ENCODE data around the gene MRPL16.

GRCh38 chr11:59782080-59782479, 28.5 kb downstream of the MRPL16 start:
- TF ChIP-seq CTCF (IDR thresholded peaks at IDR 0.05; ENCODE audit: poor library complexity, severe bottlenecking) (no peak), POLR2AphosphoS5 (IDR thresholded peaks at IDR 0.05) (no peak), RAD21 (conservative IDR thresholded peaks at IDR 0.05) (no peak), MXI1 (conservative IDR thresholded peaks at IDR 0.05; ENCODE audit: poor library complexity, severe bottlenecking) (no peak), EP300 (conservative IDR thresholded peaks at IDR 0.05; ENCODE audit: poor library complexity, severe bottlenecking) (no peak)
